NCI-H774 (cell line): ENCODE data around the gene PHF11.
"Not testable (repeated sequence)": the region's sequence is repeated elsewhere in the genome, so short reads cannot be mapped to it uniquely, and the experiment has no call there.

Experiments
- DNase-seq: peaks from one replicate; lab custom pipeline; 2025; lab: John Stamatoyannopoulos, UW

The PHF11 gene

DNA sequence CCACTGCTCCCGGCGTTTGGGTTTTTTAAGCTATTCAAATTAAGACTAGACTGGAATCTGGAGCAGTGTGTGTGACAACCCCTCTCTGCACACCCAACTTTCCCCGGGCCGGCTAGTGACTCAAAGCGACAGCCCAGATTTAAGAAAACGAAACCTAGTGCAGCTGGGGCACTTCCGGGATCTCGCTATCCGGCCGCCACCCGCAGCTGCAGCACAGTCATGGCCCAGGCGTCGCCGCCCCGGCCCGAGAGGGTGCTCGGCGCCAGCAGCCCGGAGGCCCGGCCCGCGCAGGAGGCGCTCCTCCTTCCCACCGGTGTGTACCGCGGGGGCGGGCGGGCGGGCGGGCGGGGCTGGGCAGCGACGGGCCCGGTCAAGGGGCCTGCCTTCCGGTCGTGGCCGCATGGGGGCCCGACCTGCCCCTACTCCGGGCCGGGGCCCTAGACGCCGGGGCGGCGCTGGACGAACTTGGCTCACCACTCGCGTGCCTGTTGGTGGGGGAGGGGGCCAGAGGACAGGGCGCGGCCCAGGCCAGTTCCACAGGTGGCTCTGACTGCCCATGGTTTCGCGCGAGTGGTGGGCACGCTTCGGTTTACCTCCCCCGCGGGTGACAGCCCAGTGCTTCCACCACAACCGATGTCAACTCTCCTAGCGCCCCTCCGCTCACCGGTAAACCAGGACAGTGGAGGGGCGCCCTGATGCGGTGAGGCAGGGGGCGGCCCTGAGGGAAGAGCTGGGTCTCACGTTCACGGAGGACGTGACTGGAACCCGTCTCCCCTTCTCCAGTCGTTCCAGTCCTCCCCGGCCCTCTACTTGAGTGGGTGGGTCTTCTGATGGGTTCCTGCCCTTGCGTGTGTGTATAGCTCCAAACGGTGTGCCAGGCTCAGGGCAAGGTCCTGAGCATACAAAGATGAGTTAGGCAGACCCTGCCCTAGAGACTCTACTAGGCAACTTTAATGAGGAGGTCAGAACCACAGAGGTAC lies at the start of gene PHF11:
TSS of gene PHF11 (plus strand) at position 171 of the 980 bp plus-strand sequence. CDS start at position 220, 49 bp downstream.
- no peak for DNase-seq

- DNase-seq, result no peak
These were observed 49.3 kb upstream of the PHF11 start for GRCh38 chr13:49446473-49446872.

GRCh38 chr13:49448753-49449152 lies 47.0 kb upstream of the PHF11 start:
- no peak for DNase-seq

- no peak for DNase-seq
These were observed 45.5 kb upstream of the PHF11 start for GRCh38 chr13:49450105-49450819.

DNA sequence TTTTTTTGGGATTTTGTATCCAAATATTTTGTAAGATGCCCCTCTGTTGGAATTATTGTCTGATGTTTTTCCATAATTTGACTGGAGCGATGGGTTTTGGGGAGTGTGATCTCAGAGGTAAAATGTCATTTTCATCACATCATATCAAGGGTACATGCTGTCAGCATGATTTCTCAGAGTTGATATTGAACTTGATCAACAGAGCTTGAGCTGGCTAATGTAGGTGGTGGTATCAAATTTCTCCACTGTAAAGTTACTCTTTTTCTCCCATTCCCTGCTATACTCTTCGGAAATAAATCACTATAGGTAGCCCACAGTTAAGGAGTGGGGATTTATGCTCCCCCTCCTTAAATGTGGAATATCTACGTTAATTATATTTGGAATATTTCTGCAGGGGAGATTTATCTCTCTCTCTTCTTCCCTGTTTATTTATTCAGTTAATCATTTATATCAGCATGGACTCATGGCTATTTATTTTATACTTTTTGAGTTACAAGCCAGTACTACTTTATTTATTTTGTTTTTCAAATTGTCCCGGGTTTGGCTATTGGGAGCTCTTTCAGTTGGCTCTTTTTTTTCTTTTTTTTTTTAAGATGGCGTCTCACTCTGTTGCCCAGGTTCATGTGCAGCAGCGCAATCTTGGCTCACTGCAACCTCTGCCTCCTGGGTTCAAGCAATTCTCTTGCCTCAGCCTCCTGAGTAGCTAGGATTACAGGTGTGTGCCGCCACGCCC lies 42.9 kb upstream of the PHF11 start:
- no peak for DNase-seq

GRCh38 chr13:49453465-49453864 lies 42.3 kb upstream of the PHF11 start:
- no peak for DNase-seq

DNA sequence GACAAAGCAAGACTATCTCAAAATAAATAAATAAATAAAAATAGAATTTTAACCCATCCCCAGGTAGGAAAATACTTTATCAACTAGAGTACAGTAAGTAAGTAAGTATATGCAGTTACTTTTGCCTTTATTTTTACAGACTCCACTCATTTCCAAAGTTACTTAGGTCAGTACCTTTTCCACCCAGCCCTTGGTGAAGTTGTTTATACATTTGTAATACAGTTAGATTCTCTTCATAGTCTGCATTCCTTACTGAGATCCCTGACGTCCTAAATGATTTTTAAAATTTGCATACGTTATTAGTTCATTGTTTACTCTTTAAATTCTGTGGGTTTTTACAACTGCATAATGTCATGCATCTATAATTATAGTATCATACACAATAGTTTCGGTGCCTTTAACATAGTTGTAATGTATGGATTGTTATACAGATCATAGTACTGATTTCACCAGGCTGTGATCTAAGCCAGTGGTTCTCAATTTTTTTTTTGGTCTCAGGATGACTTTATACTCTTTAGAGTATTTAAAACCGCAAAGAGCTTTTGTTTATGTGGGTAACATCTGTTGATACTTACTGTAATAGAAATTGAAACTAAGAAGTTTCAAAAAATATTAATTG lies 41.3 kb upstream of the PHF11 start:
- no peak for DNase-seq

DNA sequence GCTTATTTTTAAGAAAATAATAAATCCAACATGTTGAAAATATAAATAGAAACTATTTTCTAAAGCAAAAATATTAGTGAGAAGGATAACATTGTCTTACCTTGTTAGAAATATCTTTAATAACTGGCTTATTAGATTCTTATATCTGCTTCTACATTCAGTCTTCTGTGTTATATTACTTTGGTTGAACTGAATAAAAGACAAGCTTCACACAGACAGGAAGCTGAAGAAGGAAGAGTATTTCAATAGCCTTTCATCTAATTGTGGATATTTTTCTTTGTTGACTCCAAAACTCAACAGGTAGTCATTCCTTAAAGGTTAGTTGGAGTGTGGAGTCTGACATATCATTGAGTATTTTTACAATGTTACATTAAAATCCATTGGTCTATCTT lies 40.8 kb upstream of the PHF11 start:
- DNase-seq, result no peak

DNA sequence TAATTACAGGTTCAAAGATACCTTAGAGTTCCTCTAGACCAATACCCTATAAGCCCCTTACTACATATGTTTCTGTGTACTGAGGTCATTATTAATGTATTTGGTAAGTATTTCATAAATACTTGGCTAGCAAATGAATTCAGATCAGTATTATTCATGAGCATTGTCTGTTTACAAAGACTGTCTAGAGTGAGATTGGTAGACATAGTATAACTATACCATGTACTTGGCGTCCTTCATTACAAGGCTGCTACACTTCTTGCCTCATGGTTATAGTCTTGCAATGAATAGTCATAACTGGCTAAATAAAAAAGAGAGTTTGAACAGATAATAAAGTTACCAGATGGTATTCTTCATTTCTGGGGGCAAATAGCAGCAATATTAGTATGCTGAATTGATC lies 39.6 kb upstream of the PHF11 start:
- DNase-seq, result no peak

- no peak for DNase-seq
These were observed 38.5 kb upstream of the PHF11 start for GRCh38 chr13:49457221-49457620.

DNA sequence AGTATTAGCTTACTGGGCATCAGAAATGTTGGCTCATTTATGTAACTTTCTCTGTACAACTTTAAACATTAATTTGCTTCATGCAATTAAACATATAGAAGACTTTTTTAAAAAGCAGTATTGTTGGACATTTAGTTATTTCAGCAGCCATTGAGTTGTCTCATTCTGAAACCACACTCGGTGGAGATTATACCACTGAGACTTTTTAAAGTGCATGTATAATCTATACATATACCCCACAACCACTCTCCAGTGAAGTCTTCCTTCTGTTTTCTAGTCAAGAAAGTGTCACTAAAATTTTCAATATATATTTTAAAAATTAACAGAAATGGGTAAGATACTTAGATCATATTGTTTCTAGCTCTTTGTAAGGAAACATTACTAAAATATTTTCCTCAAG lies 36.2 kb upstream of the PHF11 start:
- no peak for DNase-seq

- no peak for DNase-seq
These were observed 31.7 kb upstream of the PHF11 start for GRCh38 chr13:49464085-49464484.

DNA sequence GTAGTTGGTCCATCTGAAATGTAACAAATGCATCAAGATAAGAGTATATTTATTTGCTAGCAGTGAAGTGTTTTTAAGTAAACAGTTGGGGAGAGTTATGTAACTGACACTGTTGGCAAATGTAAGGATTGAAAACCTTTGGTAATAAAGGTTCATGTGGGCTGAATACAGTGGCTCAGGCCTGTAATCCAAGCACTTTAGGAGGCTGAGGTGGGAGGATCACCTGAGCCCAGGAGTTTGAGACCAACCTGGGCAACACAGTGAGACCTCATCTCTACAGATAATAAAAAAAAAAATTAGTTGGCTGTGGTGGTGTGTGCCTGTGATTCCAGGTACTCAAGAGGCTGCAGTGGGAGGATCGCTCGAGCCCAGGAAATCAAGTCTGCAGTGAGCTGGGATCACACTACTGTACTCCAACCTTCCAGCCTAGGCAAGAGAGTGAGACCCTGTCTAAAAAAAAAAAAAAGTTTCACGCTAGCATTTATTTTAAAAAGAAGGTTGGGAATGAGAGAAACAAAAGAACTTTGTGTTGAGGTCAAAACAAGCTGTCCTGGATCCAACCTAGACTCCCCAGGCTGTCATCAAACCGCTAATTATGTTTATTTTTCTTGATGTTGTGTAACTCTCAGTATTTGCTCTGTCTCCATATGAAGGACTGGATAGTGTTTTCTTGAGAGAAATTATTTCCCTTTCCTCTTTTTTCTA lies 31.0 kb upstream of the PHF11 start:
- no peak for DNase-seq

GRCh38 chr13:49466292-49466838 lies 29.4 kb upstream of the PHF11 start:
- DNase-seq, result no peak

DNA sequence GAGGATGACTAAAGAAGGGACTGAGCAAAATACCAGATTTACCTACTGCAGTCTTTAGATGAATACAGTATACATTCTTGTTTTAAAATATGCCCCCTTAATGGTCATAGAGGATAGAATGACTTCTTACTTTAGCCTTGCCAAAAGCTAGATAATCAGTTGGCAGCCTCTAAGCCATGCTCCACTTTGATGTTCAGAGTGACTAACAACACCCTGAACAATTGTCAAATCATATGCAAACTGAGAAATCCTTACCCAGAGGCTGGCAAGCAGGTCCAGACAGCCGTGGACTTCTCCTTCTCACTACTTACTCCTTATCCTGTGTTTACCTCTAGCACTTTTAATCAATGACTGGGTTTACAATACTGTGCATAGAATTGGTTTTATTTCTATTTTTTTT lies 23.6 kb upstream of the PHF11 start:
- DNase-seq, result no peak

- DNase-seq, result no peak
These were observed 19.2 kb upstream of the PHF11 start for GRCh38 chr13:49476529-49476928.

DNA sequence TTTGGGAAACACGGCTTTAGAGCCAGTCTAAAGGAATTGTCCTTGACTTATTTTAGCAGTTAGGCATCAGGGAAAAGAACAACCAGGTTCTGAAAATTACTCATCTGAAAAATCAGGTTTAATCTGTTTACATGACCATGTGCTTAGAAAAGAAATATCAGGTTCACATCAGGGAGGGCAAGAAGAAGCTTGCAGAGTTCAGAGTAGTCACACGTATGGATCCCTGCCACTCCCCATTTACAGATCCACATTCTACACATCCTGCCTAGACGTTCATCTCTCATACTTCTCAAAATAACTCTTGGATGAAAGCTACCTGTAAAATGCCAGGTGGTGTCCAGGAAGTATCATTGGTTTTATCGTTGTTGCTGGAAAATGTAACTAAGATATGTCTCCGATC lies 14.0 kb upstream of the PHF11 start:
- no peak for DNase-seq

- DNase-seq, result no peak
These were observed 7.2 kb upstream of the PHF11 start for GRCh38 chr13:49488563-49488962.

GRCh38 chr13:49494645-49495044 lies 1.1 kb upstream of the PHF11 start:
- no peak for DNase-seq

- DNase-seq, result not testable (repeated sequence)
These were observed 1.1 kb downstream of the PHF11 start for GRCh38 chr13:49496837-49497236.

DNA sequence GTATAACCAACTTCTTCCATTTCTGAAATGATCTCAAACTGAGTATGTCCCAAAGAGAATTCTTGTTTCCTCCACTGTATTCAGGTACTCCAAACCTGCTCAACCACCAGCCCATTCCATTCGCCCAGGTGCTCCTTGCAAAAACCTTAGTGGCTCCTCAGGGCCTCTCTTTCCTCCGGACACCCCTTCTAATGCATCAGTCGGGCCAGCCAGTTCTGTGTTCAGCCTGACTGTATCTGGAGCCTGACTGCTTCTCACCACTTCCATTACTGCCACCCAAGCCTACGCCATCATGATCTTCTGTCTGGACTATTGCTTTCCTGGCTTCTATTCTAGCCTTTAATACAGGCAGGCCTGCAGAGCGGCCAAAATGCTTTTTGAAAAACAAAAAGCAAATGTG lies 1.5 kb downstream of the PHF11 start:
- DNase-seq, result no peak
